HL-60 (cell line): ENCODE results near the gene POLG.

Experiments
- DNase-seq, 2 experiments: peaks; one replicate each; pipeline ENCODE4 v3.0.0-alpha.2; 2010 to 2020; ENCODE audit warnings: low read depth in 1 of 2, low spot score in 1 of 2
- H3K27ac ChIP-seq: fragments of 250-450 bp; sonication (Bioruptor Pico); replicated peaks from 2 replicates; pipeline ENCODE4 v1.5.1; 2020; ENCODE audit warnings: mild to moderate bottlenecking, moderate library complexity
- H3K27me3 ChIP-seq: fragments of 250-450 bp; sonication (Bioruptor Pico); 2 replicates; pipeline ENCODE4 v1.5.1; 2021; ENCODE audit warnings: mild to moderate bottlenecking, moderate library complexity; ENCODE audit not compliant: insufficient read depth, poor library complexity, severe bottlenecking
- H3K4me3 ChIP-seq: replicated peaks from 2 replicates; pipeline ENCODE4 v1.5.1; 2011; ENCODE audit warnings: mild to moderate bottlenecking, control low read depth, low read length; ENCODE audit not compliant: insufficient read depth
- GABPA ChIP-seq: IDR thresholded peaks from 2 replicates; pipeline ENCODE4 v1.6.1; 2012; ENCODE audit warnings: low read depth
- POLR2AphosphoS5 ChIP-seq: IDR thresholded peaks from 2 replicates; pipeline ENCODE4 v1.6.1; 2012; ENCODE audit warnings: low read depth
- REST ChIP-seq: IDR thresholded peaks from 2 replicates; pipeline ENCODE4 v1.6.1; 2012; ENCODE audit warnings: low read depth; ENCODE audit not compliant: insufficient replicate concordance
- SPI1 ChIP-seq: IDR thresholded peaks from 2 replicates; pipeline ENCODE4 v1.6.1; 2012; ENCODE audit warnings: low read depth, mild to moderate bottlenecking, borderline replicate concordance
- TF ChIP-seq, protein P1 (sequence below): IDR thresholded peaks from one replicate; pipeline ENCODE4 v1.5.1; 2011; ENCODE audit warnings: low read length, control low read depth, inconsistent platforms; ENCODE audit not compliant: insufficient read depth

Gene POLG

GRCh38 chr15:89301304-89302089 lies 33.1 kb downstream of the POLG start:
- TF ChIP-seq POLR2AphosphoS5 (no peak), REST (no peak), SPI1 (no peak), GABPA (no peak)
- TF ChIP-seq, protein P1, sequence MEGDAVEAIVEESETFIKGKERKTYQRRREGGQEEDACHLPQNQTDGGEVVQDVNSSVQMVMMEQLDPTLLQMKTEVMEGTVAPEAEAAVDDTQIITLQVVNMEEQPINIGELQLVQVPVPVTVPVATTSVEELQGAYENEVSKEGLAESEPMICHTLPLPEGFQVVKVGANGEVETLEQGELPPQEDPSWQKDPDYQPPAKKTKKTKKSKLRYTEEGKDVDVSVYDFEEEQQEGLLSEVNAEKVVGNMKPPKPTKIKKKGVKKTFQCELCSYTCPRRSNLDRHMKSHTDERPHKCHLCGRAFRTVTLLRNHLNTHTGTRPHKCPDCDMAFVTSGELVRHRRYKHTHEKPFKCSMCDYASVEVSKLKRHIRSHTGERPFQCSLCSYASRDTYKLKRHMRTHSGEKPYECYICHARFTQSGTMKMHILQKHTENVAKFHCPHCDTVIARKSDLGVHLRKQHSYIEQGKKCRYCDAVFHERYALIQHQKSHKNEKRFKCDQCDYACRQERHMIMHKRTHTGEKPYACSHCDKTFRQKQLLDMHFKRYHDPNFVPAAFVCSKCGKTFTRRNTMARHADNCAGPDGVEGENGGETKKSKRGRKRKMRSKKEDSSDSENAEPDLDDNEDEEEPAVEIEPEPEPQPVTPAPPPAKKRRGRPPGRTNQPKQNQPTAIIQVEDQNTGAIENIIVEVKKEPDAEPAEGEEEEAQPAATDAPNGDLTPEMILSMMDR, result no peak
- no peak for DNase-seq
- no peak overlapping the region for H3K27ac ChIP-seq
- H3K4me3 ChIP-seq, result no peak overlapping the region
- H3K27me3 ChIP-seq, result no peaks in the 10 kb centered on the region

DNA sequence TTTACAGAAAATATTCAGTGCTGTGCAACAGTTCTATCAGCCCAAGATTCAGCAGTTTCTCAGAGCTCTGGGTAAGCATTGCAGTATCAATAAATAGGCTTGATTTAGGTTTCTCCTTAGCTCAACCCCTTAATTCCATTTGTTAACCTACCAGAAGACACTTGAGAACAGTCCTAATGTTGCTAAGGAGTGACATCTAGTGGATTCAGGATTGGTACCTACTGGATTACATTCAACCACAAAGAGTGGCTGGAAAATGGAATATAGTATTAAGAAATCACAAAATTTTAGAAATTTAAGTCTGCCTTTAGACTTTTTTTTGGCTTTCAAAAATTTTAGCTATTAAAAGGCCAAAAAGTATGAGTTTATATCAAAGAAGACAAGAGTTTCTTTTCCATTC lies 34.7 kb downstream of the POLG start:
- H3K27me3 ChIP-seq, result no peaks in the 10 kb centered on the region
- no peak for TF ChIP-seq REST
- no peak for TF ChIP-seq POLR2AphosphoS5
- TF ChIP-seq, protein P1, result no peak
- TF ChIP-seq SPI1, result no peak
- TF ChIP-seq GABPA, result no peak
- no peak overlapping the region for H3K27ac ChIP-seq
- DNase-seq, result no peak
- no peak overlapping the region for H3K4me3 ChIP-seq

DNA sequence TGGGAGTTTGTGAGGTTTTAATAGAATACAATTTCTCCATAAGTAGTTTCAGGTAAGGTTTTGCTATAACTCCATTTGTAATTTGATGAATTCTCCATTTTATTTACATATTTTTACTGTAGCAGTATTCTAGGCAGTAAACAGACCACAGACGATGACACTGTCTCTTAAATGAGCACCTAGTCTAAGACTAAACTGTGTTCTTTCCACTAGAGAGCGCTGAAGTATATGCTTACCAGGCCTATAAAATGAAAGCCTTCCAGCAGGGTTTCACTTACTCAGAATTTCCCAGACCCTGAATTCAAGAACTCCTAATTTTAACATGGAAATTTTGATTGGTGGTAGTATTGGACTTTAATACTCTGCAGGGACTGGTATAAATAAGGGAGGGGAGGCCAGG lies 41.6 kb downstream of the POLG start:
- H3K27me3 ChIP-seq, result no peaks in the 10 kb centered on the region
- no peak for DNase-seq
- TF ChIP-seq REST, result no peak
- TF ChIP-seq, protein P1, result no peak
- TF ChIP-seq SPI1, result no peak
- TF ChIP-seq POLR2AphosphoS5, result no peak
- TF ChIP-seq GABPA, result no peak
- no peak overlapping the region for H3K27ac ChIP-seq
- H3K4me3 ChIP-seq, result no peak overlapping the region
